Memory B cell (primary cell): ENCODE data around the gene HOOK2.
"Not testable (repeated sequence)": the region's sequence is repeated elsewhere in the genome, so short reads cannot be mapped to it uniquely, and the experiment has no call there.

Experiments used
- ATAC-seq: fragments of 150-1000 bp; cut with Tn5 transposase; 2 replicates; pipeline ENCODE4 v1.10.0; 2021; ENCODE audit warnings: low read depth, mild to moderate bottlenecking, moderate library complexity
- DNase-seq, 2 donors: peaks; one replicate each; pipeline ENCODE4 v3.0.0; 2022; ENCODE audit warnings: low spot score in 2 of 2
- H3K27ac Mint-ChIP-seq: one replicate; pipeline ENCODE4 v1.8.0; 2022; ENCODE audit warnings: mild to moderate bottlenecking, moderate library complexity, mixed read lengths
- H3K27me3 Mint-ChIP-seq: one replicate; pipeline ENCODE4 v1.8.0; 2022; ENCODE audit warnings: mixed read lengths
- H3K36me3 Mint-ChIP-seq: one replicate; pipeline ENCODE4 v1.8.0; 2022; ENCODE audit warnings: mild to moderate bottlenecking, mixed read lengths
- H3K4me1 Mint-ChIP-seq: one replicate; pipeline ENCODE4 v1.8.0; 2022; ENCODE audit warnings: mixed read lengths
- H3K4me3 Mint-ChIP-seq: one replicate; pipeline ENCODE4 v1.8.0; 2022; ENCODE audit warnings: mild to moderate bottlenecking, moderate library complexity, mixed read lengths
- H3K9me3 Mint-ChIP-seq: one replicate; pipeline ENCODE4 v1.8.0; 2022; ENCODE audit warnings: mixed read lengths

Gene HOOK2

GRCh38 chr19:12736995-12737834 is 38.1 kb downstream of the HOOK2 start, which contains the start of gene GET3:
TSS of gene GET3 (plus strand) at chr19:12737497. CDS start at chr19:12737506, 9 bp downstream.
- Mint-ChIP-seq H3K27me3 (no peaks in the 10 kb centered on the region), H3K4me3 (peak within 1 kb of the TSS; percentile 100), H3K36me3 (peaks cover 17% of the 10 kb centered on the region), H3K4me1 (peaks cover 26% of the 10 kb centered on the region), H3K9me3 (no peaks in the 10 kb centered on the region), H3K27ac (peak within 1 kb of the TSS; percentile 96)
- DNase-seq (peak; percentile 70 to 78), ATAC-seq (peak; percentile 77)

DNA sequence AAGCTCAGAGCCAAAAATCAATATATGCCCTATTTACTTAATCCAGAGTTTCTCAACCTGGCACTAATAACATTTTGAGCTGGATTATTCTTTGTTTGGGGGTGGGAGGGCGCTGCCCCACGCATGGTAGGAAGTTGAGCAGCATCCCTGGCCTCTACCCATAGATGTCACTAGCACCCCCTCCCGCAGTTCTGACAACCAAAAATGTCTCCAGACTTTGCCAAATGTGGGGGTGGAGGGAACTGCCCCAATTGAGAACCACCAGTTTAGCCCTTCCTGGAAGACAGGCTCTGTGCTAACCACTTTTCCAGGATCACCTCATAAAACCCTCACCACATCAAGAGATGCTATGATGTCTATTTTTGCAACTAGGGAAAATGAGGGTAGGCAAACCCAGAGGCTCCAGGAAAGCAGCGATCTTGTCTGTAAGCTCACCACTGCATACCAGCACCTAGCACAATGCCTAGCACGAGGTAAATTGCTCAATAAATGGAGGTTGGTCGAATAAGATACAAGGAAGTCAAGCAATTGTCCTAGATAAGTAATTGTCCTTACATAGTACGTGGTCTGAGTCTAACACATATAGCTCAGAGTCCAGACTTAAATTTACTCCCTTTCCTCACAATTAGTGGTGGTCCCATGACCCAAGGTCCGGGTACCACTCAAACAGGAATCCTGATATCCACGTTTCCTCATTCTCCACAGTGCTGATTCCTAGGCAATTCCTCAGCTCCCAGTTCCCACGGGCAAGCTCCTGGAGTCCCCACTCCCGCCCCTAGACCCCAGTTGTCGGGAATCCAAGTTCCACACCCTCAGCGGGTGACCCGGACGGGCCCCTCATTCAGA is 41.8 kb downstream of the HOOK2 start:
- DNase-seq (peak in 1 of 2 donors; percentile 52), ATAC-seq (peak; percentile 12)
- peak overlapping the region; percentile 99 for H3K27ac Mint-ChIP-seq
- H3K36me3 Mint-ChIP-seq, result peaks cover 17% of the 10 kb centered on the region
- H3K4me1 Mint-ChIP-seq, result peaks cover 40% of the 10 kb centered on the region
- no peaks in the 10 kb centered on the region for H3K27me3 Mint-ChIP-seq
- peak overlapping the region; percentile 96 for H3K4me3 Mint-ChIP-seq
- H3K9me3 Mint-ChIP-seq, result no peaks in the 10 kb centered on the region

- DNase-seq, result no peak
- H3K27ac Mint-ChIP-seq, result no peak overlapping the region
- no peak for ATAC-seq
- H3K36me3 Mint-ChIP-seq, result peaks cover 15% of the 10 kb centered on the region
- H3K9me3 Mint-ChIP-seq, result no peaks in the 10 kb centered on the region
- peaks cover 31% of the 10 kb centered on the region for H3K4me1 Mint-ChIP-seq
- H3K4me3 Mint-ChIP-seq, result no peak overlapping the region
- no peaks in the 10 kb centered on the region for H3K27me3 Mint-ChIP-seq
Measured at GRCh38 chr19:12731337-12731736, 44.0 kb downstream of the HOOK2 start.

DNA sequence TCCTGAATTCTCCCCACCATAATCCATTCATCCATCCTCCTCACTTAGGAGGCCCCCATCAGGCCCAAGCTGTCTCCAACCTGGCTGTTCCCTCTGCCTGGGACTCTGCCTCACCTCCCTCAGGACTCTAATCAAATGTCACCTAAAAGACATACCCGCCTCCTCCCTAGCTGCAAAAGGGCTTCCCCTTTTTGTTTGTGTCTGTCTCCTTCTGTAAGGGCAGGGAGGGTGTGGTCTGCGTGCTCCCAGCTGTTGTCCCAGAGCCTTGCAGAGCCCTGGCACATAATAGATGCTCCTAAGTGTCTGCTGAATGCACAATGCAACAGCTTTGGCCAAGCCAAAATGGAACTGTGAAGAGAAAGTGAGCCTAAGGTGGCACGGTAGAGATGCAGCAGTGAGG is 45.3 kb downstream of the HOOK2 start:
- H3K4me3 Mint-ChIP-seq, result peak overlapping the region; percentile 76
- no peaks in the 10 kb centered on the region for H3K27me3 Mint-ChIP-seq
- peaks cover 15% of the 10 kb centered on the region for H3K36me3 Mint-ChIP-seq
- DNase-seq, result no peak
- peak overlapping the region; percentile 84 for H3K27ac Mint-ChIP-seq
- ATAC-seq, result peak; percentile 24
- no peaks in the 10 kb centered on the region for H3K9me3 Mint-ChIP-seq
- H3K4me1 Mint-ChIP-seq, result peaks cover 31% of the 10 kb centered on the region

- H3K27me3 Mint-ChIP-seq, result no peaks in the 10 kb centered on the region
- H3K9me3 Mint-ChIP-seq, result no peaks in the 10 kb centered on the region
- H3K4me1 Mint-ChIP-seq, result peaks cover 35% of the 10 kb centered on the region
- peaks cover 13% of the 10 kb centered on the region for H3K36me3 Mint-ChIP-seq
- ATAC-seq, result no peak
- H3K4me3 Mint-ChIP-seq, result no peak overlapping the region
- DNase-seq, result no peak
- H3K27ac Mint-ChIP-seq, result no peak overlapping the region
Measured at GRCh38 chr19:12727745-12728433, 47.5 kb downstream of the HOOK2 start.

- Mint-ChIP-seq H3K9me3 (no peaks in the 10 kb centered on the region), H3K36me3 (peaks cover 10% of the 10 kb centered on the region), H3K27me3 (no peaks in the 10 kb centered on the region), H3K27ac (no peak overlapping the region), H3K4me3 (no peak overlapping the region), H3K4me1 (peaks cover 38% of the 10 kb centered on the region)
- ATAC-seq (no peak), DNase-seq (no peak)
Measured at GRCh38 chr19:12726988-12727316, 48.4 kb downstream of the HOOK2 start.

GRCh38 chr19:12725612-12726011 is 49.7 kb downstream of the HOOK2 start:
- H3K9me3 Mint-ChIP-seq, H3K36me3 Mint-ChIP-seq, ATAC-seq, H3K4me3 Mint-ChIP-seq, H3K27me3 Mint-ChIP-seq, H3K27ac Mint-ChIP-seq, DNase-seq: not testable (repeated sequence)
- peaks cover 46% of the 10 kb centered on the region for H3K4me1 Mint-ChIP-seq

DNA sequence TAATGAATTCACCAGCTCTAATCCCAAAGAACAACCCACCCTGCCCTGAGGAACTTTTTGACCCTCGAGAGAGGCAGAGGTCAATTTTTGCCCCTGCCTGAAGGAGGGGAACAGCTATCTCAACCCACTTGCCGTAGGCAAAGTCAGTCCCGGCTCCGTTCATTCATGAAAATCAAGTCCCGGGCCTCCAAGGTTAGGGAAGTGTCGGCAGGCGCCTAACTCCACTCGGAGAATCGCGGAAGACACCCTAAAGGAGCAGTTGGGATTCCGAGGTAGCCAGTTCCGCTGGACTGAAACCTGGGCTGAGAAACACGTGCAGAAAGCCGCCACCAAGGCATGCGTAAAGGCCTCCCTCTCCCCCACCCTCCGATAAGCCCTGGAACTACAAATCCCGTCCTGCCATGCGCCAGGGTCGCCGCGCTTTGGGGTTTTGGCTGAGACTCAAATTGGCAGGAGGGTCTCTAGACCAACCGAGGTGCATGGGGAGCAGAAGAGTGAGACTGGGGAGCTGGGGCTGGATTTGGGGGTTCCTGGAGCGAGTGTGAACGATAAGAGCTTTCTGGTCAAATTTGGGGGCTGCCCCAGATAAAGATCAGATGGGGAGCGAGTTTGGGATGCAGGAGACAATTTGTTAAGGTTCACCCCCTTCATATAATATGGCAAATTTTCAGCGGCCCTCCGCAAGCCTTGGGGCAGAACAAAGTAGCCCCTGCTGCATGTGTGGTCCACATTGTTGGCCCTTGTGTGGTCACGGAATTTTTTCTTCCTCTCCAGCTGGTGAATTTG is 51.5 kb downstream of the HOOK2 start, which contains the start of gene TNPO2:
TSS of gene TNPO2 (minus strand) at position 292 of the 786 bp plus-strand sequence. CDS start 2,955 bp downstream, outside the sequence.
- DNase-seq, result peak; percentile 42 to 63
- no peaks in the 10 kb centered on the region for H3K27me3 Mint-ChIP-seq
- peaks cover 38% of the 10 kb centered on the region for H3K4me1 Mint-ChIP-seq
- ATAC-seq, result peak; percentile 34
- no peaks in the 10 kb centered on the region for H3K36me3 Mint-ChIP-seq
- H3K27ac Mint-ChIP-seq, result peak within 1 kb of the TSS; percentile 91
- no peaks in the 10 kb centered on the region for H3K9me3 Mint-ChIP-seq
- peak within 1 kb of the TSS; percentile 88 for H3K4me3 Mint-ChIP-seq

- Mint-ChIP-seq H3K27me3 (no peaks in the 10 kb centered on the region), H3K4me1 (peaks cover 38% of the 10 kb centered on the region), H3K27ac (peak overlapping the region; percentile 46), H3K36me3 (peaks cover 3% of the 10 kb centered on the region), H3K9me3 (no peaks in the 10 kb centered on the region), H3K4me3 (peak overlapping the region; percentile 88)
- no peak for DNase-seq
- ATAC-seq, result no peak
Measured at GRCh38 chr19:12723381-12723640, 52.0 kb downstream of the HOOK2 start.

- Mint-ChIP-seq H3K4me3 (peak overlapping the region; percentile 88), H3K36me3 (peaks cover 3% of the 10 kb centered on the region), H3K27me3 (no peaks in the 10 kb centered on the region), H3K4me1 (peaks cover 38% of the 10 kb centered on the region), H3K27ac (peak overlapping the region; percentile 91), H3K9me3 (no peaks in the 10 kb centered on the region)
- ATAC-seq, result peak; percentile 91
- peak; percentile 81 to 87 for DNase-seq
Measured at GRCh38 chr19:12722566-12723380, 52.6 kb downstream of the HOOK2 start.

DNA sequence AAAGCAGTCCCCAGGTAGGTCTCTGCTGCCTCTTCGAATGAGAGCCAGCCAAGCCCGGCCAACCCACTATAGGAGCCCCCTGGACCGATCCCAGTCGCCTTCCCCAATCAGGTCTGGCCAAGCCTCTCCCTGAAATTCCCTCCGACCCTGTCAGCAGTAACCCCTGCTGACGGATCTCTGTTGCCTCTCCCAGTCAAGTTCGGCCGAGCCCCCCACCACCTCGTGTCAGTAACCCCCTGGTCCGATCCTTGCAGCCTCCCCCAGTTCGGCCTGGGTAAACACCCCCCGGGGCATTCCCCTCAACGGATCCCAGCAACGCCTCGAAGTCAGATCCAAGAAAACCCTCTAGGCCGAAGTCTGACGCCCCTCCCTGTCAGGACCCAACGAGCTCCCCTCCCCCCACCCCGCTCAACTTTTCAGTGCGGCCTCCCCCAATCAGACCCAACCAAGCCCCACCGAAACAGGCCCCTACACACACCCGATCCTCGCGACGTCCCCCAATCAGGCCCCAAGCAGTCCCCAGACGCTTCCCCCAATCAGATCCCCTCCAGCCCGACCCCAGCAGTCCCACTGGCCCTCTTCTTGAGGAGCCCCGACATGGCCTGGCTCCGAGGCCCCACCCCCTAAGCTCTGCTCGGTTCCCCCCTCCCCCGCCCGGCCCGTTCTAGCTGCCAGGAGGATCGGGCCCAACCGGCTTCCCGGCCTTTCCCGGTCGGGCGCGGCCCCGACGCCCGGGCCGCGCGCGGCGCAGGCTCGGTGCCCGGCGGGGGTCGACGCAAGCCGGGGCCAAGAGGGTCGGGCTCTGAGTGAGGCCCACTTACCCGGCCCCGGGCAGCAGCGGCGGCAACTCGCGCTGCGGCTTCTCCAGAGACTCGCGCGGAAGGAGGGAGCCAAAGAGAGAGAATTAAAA is 53.4 kb downstream of the HOOK2 start:
- Mint-ChIP-seq H3K4me3 (peak overlapping the region; percentile 94), H3K36me3 (peaks cover 3% of the 10 kb centered on the region), H3K27ac (peak overlapping the region; percentile 91), H3K27me3 (no peaks in the 10 kb centered on the region), H3K4me1 (peaks cover 38% of the 10 kb centered on the region), H3K9me3 (no peaks in the 10 kb centered on the region)
- peak; percentile 53 for ATAC-seq
- peak in 1 of 2 donors; percentile 47 for DNase-seq
